Epithelial cell of esophagus (primary cell): ENCODE results near the gene ELAVL3.

Source experiments
- DNase-seq: peaks from one replicate; pipeline ENCODE4 v3.0.0; 2010; ENCODE audit warnings: low read depth
- H3K4me3 ChIP-seq: 2 replicates; pipeline ENCODE4 v1.5.1; 2011; ENCODE audit warnings: mild to moderate bottlenecking, low read length, control low read depth
- CTCF ChIP-seq: IDR thresholded peaks from 2 replicates; pipeline ENCODE4 v1.5.1; 2011; ENCODE audit warnings: low read depth, mild to moderate bottlenecking, low read length, control low read depth, inconsistent platforms; ENCODE audit not compliant: insufficient read depth; ENCODE audit errors: missing control alignments

ELAVL3 gene

GRCh38 chr19:11489378-11489777 is 8.5 kb upstream of the ELAVL3 start:
- no peak for TF ChIP-seq CTCF
- DNase-seq, result no peak
- H3K4me3 ChIP-seq, result no peak overlapping the region

- no peak for TF ChIP-seq CTCF
- DNase-seq, result no peak
- no peak overlapping the region for H3K4me3 ChIP-seq
Observed at GRCh38 chr19:11486661-11487503, 6.0 kb upstream of the ELAVL3 start.

- H3K4me3 ChIP-seq, result no peak overlapping the region
- no peak for TF ChIP-seq CTCF
- DNase-seq, result no peak
Observed at GRCh38 chr19:11485245-11485837, 4.5 kb upstream of the ELAVL3 start.

- no peak for DNase-seq
- no peak overlapping the region for H3K4me3 ChIP-seq
Observed at GRCh38 chr19:11483366-11484111, 2.7 kb upstream of the ELAVL3 start.

GRCh38 chr19:11482384-11483050 is 1.7 kb upstream of the ELAVL3 start:
- peak; percentile 76 for DNase-seq
- peak; percentile 51 for TF ChIP-seq CTCF
- peak overlapping the region; percentile 5 for H3K4me3 ChIP-seq

More at GRCh38 chr19:11483366-11484111, 2.7 kb upstream of the ELAVL3 start:
- TF ChIP-seq CTCF, result no peak

- no peak for TF ChIP-seq CTCF
- H3K4me3 ChIP-seq, result peak overlapping the region; percentile 5
- peak; percentile 86 for DNase-seq
Observed at GRCh38 chr19:11481534-11482383, 913 bp upstream of the ELAVL3 start.
